Fibroblast of villous mesenchyme (primary cell): Measurements from ENCODE around the gene FSHB. TPM values are rescaled to one million over a fixed set of nuclear protein-coding genes. Genes with fewer than 3 reads are reported as not detected.
"Not testable (repeated sequence)": the region's sequence is repeated elsewhere in the genome, so short reads cannot be mapped to it uniquely, and the experiment has no call there.

Experiments used
- DNase-seq: peaks from one replicate; pipeline ENCODE4 v3.0.0-alpha.2; 2010; ENCODE audit warnings: low read depth
- H3K4me3 ChIP-seq: 2 replicates; pipeline ENCODE4 v1.5.1; 2011; ENCODE audit warnings: low read depth, mild to moderate bottlenecking, low read length
- total RNA-seq: library from RNA; depleted of rRNA; stranded (reverse); fragments of >200 nt; gene quantifications from 2 replicates; pipeline ENCODE4 v1.2.3, GENCODE V29; 2012
- TF ChIP-seq, protein P1 (sequence below): IDR thresholded peaks from 2 replicates; pipeline ENCODE4 v1.5.1; 2012; ENCODE audit warnings: low read depth, mild to moderate bottlenecking, low read length; ENCODE audit not compliant: insufficient read depth

The FSHB gene
- total RNA-seq, 1 donor, result not detected

DNA sequence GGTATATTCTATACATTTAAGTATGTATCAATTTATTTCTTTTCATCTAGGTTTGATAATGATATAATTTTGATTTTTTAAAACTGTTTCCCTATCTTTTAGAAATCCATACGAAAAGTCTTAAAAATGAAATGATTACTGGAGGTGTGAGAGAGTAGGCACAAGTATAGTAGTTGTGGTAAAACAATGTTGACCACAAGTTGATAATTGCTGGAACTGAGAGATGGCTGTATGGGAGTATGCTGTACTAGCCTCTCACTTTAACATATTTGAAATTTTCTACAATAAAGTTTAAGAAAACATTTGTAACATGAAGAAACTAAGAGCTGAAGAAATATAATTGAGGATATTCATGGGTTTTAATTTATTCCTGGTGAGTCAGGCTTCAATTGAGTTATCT lies 30.0 kb downstream of the FSHB start:
- H3K4me3 ChIP-seq, result no peak overlapping the region
- TF ChIP-seq, protein P1, sequence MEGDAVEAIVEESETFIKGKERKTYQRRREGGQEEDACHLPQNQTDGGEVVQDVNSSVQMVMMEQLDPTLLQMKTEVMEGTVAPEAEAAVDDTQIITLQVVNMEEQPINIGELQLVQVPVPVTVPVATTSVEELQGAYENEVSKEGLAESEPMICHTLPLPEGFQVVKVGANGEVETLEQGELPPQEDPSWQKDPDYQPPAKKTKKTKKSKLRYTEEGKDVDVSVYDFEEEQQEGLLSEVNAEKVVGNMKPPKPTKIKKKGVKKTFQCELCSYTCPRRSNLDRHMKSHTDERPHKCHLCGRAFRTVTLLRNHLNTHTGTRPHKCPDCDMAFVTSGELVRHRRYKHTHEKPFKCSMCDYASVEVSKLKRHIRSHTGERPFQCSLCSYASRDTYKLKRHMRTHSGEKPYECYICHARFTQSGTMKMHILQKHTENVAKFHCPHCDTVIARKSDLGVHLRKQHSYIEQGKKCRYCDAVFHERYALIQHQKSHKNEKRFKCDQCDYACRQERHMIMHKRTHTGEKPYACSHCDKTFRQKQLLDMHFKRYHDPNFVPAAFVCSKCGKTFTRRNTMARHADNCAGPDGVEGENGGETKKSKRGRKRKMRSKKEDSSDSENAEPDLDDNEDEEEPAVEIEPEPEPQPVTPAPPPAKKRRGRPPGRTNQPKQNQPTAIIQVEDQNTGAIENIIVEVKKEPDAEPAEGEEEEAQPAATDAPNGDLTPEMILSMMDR, result no peak
- DNase-seq, result no peak

DNA sequence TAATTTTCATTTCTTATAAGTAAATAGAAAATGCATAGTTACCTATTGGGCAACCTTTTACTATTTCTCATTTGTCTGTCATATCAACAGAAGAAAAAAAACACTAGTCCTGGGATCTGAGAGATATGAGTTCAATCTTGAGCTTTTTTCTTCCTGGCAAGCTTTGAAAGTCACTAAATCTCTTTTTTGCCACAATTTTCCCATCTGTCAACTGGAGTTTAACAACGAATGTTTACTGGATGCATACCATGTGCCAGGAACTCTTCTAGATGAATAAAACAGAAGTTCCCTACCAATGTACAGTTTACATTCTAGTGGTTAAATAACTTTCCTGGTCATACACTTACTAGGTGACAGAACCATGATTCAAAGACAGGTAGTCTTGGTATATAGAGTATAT lies 31.0 kb downstream of the FSHB start:
- DNase-seq, result no peak
- no peak overlapping the region for H3K4me3 ChIP-seq
- TF ChIP-seq, protein P1, result no peak

DNA sequence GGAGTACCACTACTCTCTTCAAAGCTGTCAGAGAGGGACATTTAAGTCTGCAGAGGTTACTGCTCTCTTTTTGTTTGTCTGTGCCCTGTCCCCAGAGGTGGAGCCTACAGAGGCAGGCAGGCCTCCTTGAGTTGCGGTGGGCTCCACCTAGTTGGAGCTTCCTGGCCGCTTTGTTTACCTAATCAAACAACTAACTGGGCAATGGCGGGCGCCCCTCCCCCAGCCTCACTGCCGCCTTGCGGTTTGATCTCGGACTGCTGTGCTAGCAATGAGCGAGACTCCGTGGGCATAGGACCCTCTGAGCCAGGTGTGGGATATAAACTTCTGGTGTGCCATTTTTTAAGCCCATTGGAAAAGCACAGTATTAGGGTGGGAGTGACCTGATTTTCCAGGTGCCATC lies 37.8 kb downstream of the FSHB start:
- not testable (repeated sequence) for H3K4me3 ChIP-seq, DNase-seq

DNA sequence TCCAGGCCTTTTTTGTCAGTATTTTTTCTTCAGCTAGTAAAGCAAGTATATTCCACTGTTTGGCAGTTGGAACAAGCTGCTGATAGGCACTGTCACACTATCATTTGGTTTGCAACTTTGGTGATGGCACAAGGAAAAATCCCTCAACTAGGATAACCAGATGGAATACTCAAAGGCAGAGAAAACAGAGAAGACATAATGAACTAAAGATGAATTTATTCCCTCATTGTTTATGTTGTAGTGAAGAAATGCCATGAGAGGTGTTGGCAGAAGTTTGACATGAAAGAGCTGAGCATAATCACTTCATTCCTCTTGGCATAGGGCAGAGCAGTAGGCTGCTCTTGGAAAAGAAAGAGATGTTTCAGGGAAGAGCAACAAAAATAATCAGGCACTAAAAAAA lies 39.9 kb downstream of the FSHB start:
- no peak overlapping the region for H3K4me3 ChIP-seq
- TF ChIP-seq, protein P1, result no peak
- no peak for DNase-seq

DNA sequence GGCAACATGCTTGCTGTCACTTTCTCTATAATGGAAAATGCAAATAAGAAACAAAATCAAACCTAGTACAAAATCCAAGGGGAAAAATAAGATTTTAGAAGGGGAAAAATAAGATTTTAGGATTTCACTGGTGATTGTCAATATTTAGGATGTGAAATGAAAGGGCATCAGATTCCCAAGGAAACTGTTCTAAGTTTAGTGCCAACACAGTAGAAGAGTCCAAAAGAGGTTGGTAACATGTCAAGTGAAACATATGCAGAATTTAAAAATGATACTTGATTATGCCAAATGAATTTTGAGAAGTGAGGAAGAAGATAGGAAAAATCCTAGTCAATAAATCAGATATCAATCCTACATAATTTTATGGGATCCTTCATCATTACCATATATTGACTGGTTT lies 46.4 kb downstream of the FSHB start:
- TF ChIP-seq, protein P1, result no peak
- DNase-seq, result no peak
- no peak overlapping the region for H3K4me3 ChIP-seq

DNA sequence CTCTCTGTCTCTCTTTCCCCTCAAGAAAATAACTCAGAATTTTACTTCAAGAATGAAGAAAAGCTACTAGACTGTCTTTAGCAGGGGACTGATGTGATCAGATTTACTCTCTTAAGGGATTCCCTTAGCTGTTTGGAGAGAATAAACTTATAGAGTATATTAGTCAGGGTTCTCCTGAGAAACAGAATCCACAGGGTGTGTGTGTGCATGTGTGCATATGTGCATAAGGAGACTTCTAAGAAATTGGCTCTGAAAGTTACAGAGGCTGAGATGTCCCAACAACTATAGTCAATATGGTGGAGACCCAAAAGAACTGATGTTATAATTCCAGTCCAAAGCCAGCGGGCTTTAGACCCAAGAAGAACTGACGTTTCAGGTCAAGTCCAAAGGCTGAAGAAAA lies 49.0 kb downstream of the FSHB start:
- TF ChIP-seq, protein P1, result no peak
- no peak overlapping the region for H3K4me3 ChIP-seq
- DNase-seq, result no peak

DNA sequence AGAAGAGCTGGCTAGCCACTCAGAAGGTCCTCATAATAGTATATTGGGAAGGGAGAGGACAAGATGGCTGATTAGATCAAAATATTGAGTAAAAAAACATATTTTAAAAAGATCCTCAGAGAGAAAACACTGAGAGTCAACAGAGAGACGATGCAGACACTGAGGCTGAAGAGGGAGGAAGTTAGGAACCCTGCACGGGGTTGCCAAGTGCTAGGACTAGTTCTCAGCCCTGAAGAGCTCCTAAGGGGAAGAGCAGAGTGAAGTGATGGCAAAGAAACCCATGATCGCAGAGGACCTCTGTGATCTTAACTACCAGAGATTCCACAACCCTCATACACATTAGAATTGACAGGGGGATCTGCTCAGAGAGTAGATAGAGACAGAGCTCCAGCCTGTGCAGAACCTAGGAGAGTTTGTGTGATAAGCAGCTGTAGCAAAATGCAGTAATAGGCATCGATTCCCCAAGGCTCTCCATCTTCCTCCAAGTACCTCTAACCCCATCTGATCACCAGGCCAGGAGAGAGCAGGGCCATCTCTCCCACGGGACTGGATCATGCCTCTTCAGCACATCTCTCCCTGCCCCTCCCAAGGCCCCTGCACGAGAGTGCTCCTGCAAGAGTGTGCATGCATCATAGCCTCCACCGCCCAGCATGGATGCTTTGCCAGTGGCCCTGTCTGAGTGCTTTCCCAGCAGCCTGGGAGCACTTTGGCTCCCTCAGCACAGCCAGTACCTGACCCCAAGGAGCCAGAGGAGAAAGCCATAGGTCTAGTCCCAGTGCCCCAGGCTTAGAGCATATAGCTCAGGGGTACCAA lies 50.9 kb downstream of the FSHB start:
- TF ChIP-seq, protein P1, result no peak
- no peak for DNase-seq
- no peak overlapping the region for H3K4me3 ChIP-seq
